H9 (cell line): ENCODE data around the gene AGGF1. TPM values are rescaled to one million over a fixed set of nuclear protein-coding genes. Genes with fewer than 3 reads are reported as not detected.

Source experiments
- DNase-seq: peaks from one replicate; pipeline ENCODE4 v3.0.0-alpha.2; 2017
- H2AFZ ChIP-seq: one replicate; pipeline ENCODE4 v1.6.1; 2013; ENCODE audit warnings: mild to moderate bottlenecking, low read length, control low read depth, moderate library complexity
- H2AK5ac ChIP-seq: 2 replicates; pipeline ENCODE4 v1.6.1; 2013; ENCODE audit warnings: low read length, control low read depth, mixed read lengths; ENCODE audit not compliant: insufficient read length
- H2BK120ac ChIP-seq: one replicate; pipeline ENCODE4 v1.6.1; 2013; ENCODE audit warnings: low read depth, mild to moderate bottlenecking, low read length, control low read depth, inconsistent platforms; ENCODE audit not compliant: poor library complexity, severe bottlenecking
- H2BK12ac ChIP-seq: 2 replicates; pipeline ENCODE4 v1.6.1; 2013; ENCODE audit warnings: low read length, control low read depth, mixed read lengths, low read depth; ENCODE audit not compliant: insufficient read length
- H2BK15ac ChIP-seq: 2 replicates; pipeline ENCODE4 v1.6.1; 2013; ENCODE audit warnings: low read depth, low read length, control low read depth
- H2BK20ac ChIP-seq: one replicate; pipeline ENCODE4 v1.6.1; 2013; ENCODE audit warnings: low read depth, mild to moderate bottlenecking, low read length, control low read depth, inconsistent platforms; ENCODE audit not compliant: poor library complexity, severe bottlenecking
- H2BK5ac ChIP-seq: 2 replicates; pipeline ENCODE4 v1.6.1; 2013; ENCODE audit warnings: low read length, control low read depth, mixed read lengths; ENCODE audit not compliant: insufficient read length
- H3K14ac ChIP-seq: 2 replicates; pipeline ENCODE4 v1.6.1; 2013; ENCODE audit warnings: low read length, control low read depth; ENCODE audit not compliant: insufficient read depth
- H3K18ac ChIP-seq: 2 replicates; pipeline ENCODE4 v1.6.1; 2013; ENCODE audit warnings: low read depth, mild to moderate bottlenecking, mixed read lengths, low read length, control low read depth; ENCODE audit not compliant: insufficient read length
- H3K23ac ChIP-seq: 2 replicates; pipeline ENCODE4 v1.6.1; 2013; ENCODE audit warnings: low read length, control low read depth, mixed read lengths, low read depth; ENCODE audit not compliant: insufficient read length
- H3K23me2 ChIP-seq: 2 replicates; pipeline ENCODE4 v1.6.1; 2013; ENCODE audit warnings: low read depth, mild to moderate bottlenecking, mixed read lengths, low read length, control low read depth; ENCODE audit not compliant: insufficient read length, poor library complexity, severe bottlenecking
- H3K27ac ChIP-seq: 2 replicates; pipeline ENCODE4 v1.5.1; 2013; ENCODE audit warnings: low read length, control low read depth, mixed read lengths, low read depth; ENCODE audit not compliant: insufficient read length
- H3K27me3 ChIP-seq: 2 replicates; pipeline ENCODE4 v1.6.1; 2013; ENCODE audit warnings: low read length, control low read depth, inconsistent platforms; ENCODE audit not compliant: insufficient read depth
- H3K4ac ChIP-seq: 2 replicates; pipeline ENCODE4 v1.6.1; 2013; ENCODE audit warnings: low read depth, mild to moderate bottlenecking, control low read depth, inconsistent platforms, low read length, moderate library complexity
- H3K4me1 ChIP-seq: 2 replicates; pipeline ENCODE4 v1.6.1; 2013; ENCODE audit warnings: low read length, control low read depth, inconsistent platforms; ENCODE audit not compliant: insufficient read depth
- H3K4me2 ChIP-seq: 2 replicates; pipeline ENCODE4 v1.6.1; 2013; ENCODE audit warnings: low read length, control low read depth, mixed read lengths; ENCODE audit not compliant: insufficient read length, insufficient read depth
- H3K56ac ChIP-seq: 2 replicates; pipeline ENCODE4 v1.6.1; 2013; ENCODE audit warnings: low read depth, mild to moderate bottlenecking, mixed read lengths, low read length, control low read depth; ENCODE audit not compliant: insufficient read length
- H3K79me1 ChIP-seq: 2 replicates; pipeline ENCODE4 v1.6.1; 2013; ENCODE audit warnings: low read depth, mild to moderate bottlenecking, moderate library complexity, low read length, control low read depth, inconsistent platforms; ENCODE audit not compliant: insufficient read depth, poor library complexity, severe bottlenecking
- H3K79me2 ChIP-seq: 2 replicates; pipeline ENCODE4 v1.6.1; 2013; ENCODE audit warnings: low read length, control low read depth, inconsistent platforms; ENCODE audit not compliant: insufficient read depth
- H3K9ac ChIP-seq: 2 replicates; pipeline ENCODE4 v1.6.1; 2013; ENCODE audit warnings: low read length, control low read depth, mixed read lengths; ENCODE audit not compliant: insufficient read length; ENCODE audit errors: extremely low read depth
- H3K9me3 ChIP-seq: one replicate; pipeline ENCODE4 v1.6.1; 2013; ENCODE audit warnings: low read depth, low read length, inconsistent platforms; ENCODE audit not compliant: control insufficient read depth
- H3T11ph ChIP-seq: one replicate; pipeline ENCODE4 v1.6.1; 2013; ENCODE audit warnings: mild to moderate bottlenecking, low read length, control low read depth, inconsistent platforms
- H4K20me1 ChIP-seq: one replicate; pipeline ENCODE4 v1.6.1; 2013; ENCODE audit not compliant: control insufficient read depth, insufficient read length, insufficient read depth
- H4K5ac ChIP-seq: 2 replicates; pipeline ENCODE4 v1.6.1; 2013; ENCODE audit warnings: low read depth, mild to moderate bottlenecking, mixed read lengths, low read length, control low read depth; ENCODE audit not compliant: insufficient read length
- H4K8ac ChIP-seq: replicated peaks from 2 replicates; pipeline ENCODE4 v1.6.1; 2013; ENCODE audit warnings: low read length, control low read depth, mixed read lengths, low read depth; ENCODE audit not compliant: insufficient read length
- H4K91ac ChIP-seq: 2 replicates; pipeline ENCODE4 v1.6.1; 2013; ENCODE audit warnings: low read depth, mild to moderate bottlenecking, moderate library complexity, mixed read lengths, low read length, control low read depth; ENCODE audit not compliant: insufficient read length
- H3K27ac Mint-ChIP-seq, 3 experiments: 2 replicates in 2 of 3; 3 replicates in 1 of 3; pipeline ENCODE4 v1.8.0; 2020 to 2021; ENCODE audit warnings: mixed read lengths in 3 of 3, mild to moderate bottlenecking in 1 of 3, moderate library complexity in 1 of 3
- H3K27me3 Mint-ChIP-seq: 2 replicates; pipeline ENCODE4 v1.8.0; 2021; ENCODE audit warnings: low read depth, mild to moderate bottlenecking, moderate library complexity, mixed read lengths
- H3K36me3 Mint-ChIP-seq, 3 experiments: 2 replicates in 2 of 3; 3 replicates in 1 of 3; pipeline ENCODE4 v1.8.0; 2020 to 2021; ENCODE audit warnings: low read depth in 3 of 3, mixed read lengths in 3 of 3; ENCODE audit not compliant: insufficient read depth in 1 of 3
- H3K4me1 Mint-ChIP-seq, 2 experiments: 2 replicates each; pipeline ENCODE4 v1.8.0; 2020; ENCODE audit warnings: mixed read lengths in 2 of 2
- H3K4me3 Mint-ChIP-seq, 2 experiments: 2 replicates in 1 of 2; 3 replicates in 1 of 2; pipeline ENCODE4 v1.8.0; 2020 to 2021; ENCODE audit warnings: mild to moderate bottlenecking in 2 of 2, mixed read lengths in 2 of 2, moderate library complexity in 1 of 2
- H3K9me3 Mint-ChIP-seq, 2 experiments: 2 replicates in 1 of 2; 3 replicates in 1 of 2; pipeline ENCODE4 v1.8.0; 2020; ENCODE audit warnings: mild to moderate bottlenecking in 2 of 2, mixed read lengths in 2 of 2, moderate library complexity in 1 of 2
- WGBS: extraction: QIAGEN DNeasy Blood & Tissue Kit; methylation state at CpG from one replicate; pipeline ENCODE4 v1.1.7; 2013; ENCODE audit warnings: missing lambda C conversion rate, low lambda C conversion rate, mixed read lengths; ENCODE audit not compliant: insufficient read length; ENCODE audit errors: extremely low coverage; 5-methylcytosine and 5-hydroxymethylcytosine counted together
- total RNA-seq: library from RNA; stranded (reverse); gene quantifications from 2 replicates; pipeline ENCODE4 v1.2.1, GENCODE V29; 2021
- TF ChIP-seq, protein P1 (sequence below): fragments of 200-600 bp; sonication (generic); conservative IDR thresholded peaks from 3 replicates; pipeline ENCODE4 v1.8.0; 2021; ENCODE audit warnings: antibody characterized with exemption, mild to moderate bottlenecking

Gene AGGF1
- total RNA-seq, 1 experiment from 2014 or later, result 13.6 TPM

- Histone ChIP-seq H3K4me2 (peak overlapping the region; percentile 91), H4K20me1 (no peaks in the 10 kb centered on the region), H3K27ac (no peak overlapping the region), H4K91ac (peak overlapping the region; percentile 26), H2BK20ac (no peak overlapping the region), H3K9ac (peak overlapping the region; percentile 79), H3K9me3 (no peaks in the 10 kb centered on the region), H2BK15ac (no peak overlapping the region), H3K23ac (no peak overlapping the region), H3T11ph (no peak overlapping the region), H2BK120ac (no peak overlapping the region), H3K79me2 (no peaks in the 10 kb centered on the region), H3K18ac (peak overlapping the region; percentile 91), H2AFZ (peak overlapping the region; percentile 24), H3K23me2 (peaks cover 10% of the 10 kb centered on the region), H2BK5ac (no peak overlapping the region), H3K79me1 (no peaks in the 10 kb centered on the region), H2AK5ac (no peak overlapping the region), H3K27me3 (no peaks in the 10 kb centered on the region), H4K8ac (no peak overlapping the region), H3K4me1 (peaks cover 5% of the 10 kb centered on the region; the same call in 1 of the 2 replicates), H3K56ac (no peak overlapping the region), H3K14ac (peak overlapping the region; percentile 93), H3K4ac (peak overlapping the region; percentile 39; the same call in 1 of the 2 replicates), H2BK12ac (no peak overlapping the region), H4K5ac (peak overlapping the region; percentile 57)
- TF ChIP-seq, protein P1, sequence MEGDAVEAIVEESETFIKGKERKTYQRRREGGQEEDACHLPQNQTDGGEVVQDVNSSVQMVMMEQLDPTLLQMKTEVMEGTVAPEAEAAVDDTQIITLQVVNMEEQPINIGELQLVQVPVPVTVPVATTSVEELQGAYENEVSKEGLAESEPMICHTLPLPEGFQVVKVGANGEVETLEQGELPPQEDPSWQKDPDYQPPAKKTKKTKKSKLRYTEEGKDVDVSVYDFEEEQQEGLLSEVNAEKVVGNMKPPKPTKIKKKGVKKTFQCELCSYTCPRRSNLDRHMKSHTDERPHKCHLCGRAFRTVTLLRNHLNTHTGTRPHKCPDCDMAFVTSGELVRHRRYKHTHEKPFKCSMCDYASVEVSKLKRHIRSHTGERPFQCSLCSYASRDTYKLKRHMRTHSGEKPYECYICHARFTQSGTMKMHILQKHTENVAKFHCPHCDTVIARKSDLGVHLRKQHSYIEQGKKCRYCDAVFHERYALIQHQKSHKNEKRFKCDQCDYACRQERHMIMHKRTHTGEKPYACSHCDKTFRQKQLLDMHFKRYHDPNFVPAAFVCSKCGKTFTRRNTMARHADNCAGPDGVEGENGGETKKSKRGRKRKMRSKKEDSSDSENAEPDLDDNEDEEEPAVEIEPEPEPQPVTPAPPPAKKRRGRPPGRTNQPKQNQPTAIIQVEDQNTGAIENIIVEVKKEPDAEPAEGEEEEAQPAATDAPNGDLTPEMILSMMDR, result no peak
- H3K27ac Mint-ChIP-seq, result peak overlapping the region; percentile 88 to 98 (median 95)
- peaks cover 16 to 24% of the 10 kb centered on the region in 2 experiments for H3K4me1 Mint-ChIP-seq
- DNase-seq, result peak; percentile 36
- peaks cover 17 to 39% (median 30%) of the 10 kb centered on the region in 3 experiments for H3K36me3 Mint-ChIP-seq
- peak overlapping the region; percentile 95 for H3K4me3 Mint-ChIP-seq
- WGBS, result no CpG with 5 or more reads among the region's 16 CpGs
- no peaks in the 10 kb centered on the region; the same call in 1 of the 2 replicates for H3K27me3 Mint-ChIP-seq
- H3K9me3 Mint-ChIP-seq, result peaks cover 8 to 14% of the 10 kb centered on the region in 2 experiments
These were observed 57.5 kb downstream of the AGGF1 start for GRCh38 chr5:77087484-77088261.
